PC-3 (cell line): ENCODE results near the gene CASP14.

Experiments used
- EZH2 ChIP-seq: fragments of 300-600 bp; sonication (generic); IDR thresholded peaks from one replicate; pipeline ENCODE4 v1.6.1; 2017; ENCODE audit warnings: antibody characterized with exemption, mild to moderate bottlenecking, low read length; ENCODE audit not compliant: unreplicated experiment
- TF ChIP-seq, protein P1 (sequence below): fragments of 300-600 bp; sonication (generic); conservative IDR thresholded peaks from 2 replicates; pipeline ENCODE4 v1.5.1; 2017; ENCODE audit warnings: antibody characterized with exemption, low read depth, mild to moderate bottlenecking, low read length

DNA sequence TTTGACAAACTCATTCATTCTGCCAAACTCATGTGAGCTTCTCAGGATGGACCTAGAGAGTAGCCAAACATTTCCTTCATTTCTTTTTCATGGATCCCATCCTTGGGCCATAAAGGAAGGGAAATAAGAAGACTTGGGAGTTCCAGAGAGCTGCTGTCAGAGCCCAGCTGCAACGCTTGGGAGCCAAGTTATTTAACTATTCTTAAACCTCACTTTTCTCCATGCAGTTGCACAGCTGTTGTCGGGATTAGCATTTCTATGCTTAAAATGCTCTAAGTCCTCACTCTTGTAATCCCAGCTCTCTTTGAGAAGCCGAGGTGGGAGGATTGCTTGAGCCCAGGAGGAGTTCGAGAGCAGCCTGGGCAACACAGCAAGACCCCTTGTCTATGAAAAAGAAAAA is 11.7 kb upstream of the CASP14 start:
- TF ChIP-seq, protein P1, sequence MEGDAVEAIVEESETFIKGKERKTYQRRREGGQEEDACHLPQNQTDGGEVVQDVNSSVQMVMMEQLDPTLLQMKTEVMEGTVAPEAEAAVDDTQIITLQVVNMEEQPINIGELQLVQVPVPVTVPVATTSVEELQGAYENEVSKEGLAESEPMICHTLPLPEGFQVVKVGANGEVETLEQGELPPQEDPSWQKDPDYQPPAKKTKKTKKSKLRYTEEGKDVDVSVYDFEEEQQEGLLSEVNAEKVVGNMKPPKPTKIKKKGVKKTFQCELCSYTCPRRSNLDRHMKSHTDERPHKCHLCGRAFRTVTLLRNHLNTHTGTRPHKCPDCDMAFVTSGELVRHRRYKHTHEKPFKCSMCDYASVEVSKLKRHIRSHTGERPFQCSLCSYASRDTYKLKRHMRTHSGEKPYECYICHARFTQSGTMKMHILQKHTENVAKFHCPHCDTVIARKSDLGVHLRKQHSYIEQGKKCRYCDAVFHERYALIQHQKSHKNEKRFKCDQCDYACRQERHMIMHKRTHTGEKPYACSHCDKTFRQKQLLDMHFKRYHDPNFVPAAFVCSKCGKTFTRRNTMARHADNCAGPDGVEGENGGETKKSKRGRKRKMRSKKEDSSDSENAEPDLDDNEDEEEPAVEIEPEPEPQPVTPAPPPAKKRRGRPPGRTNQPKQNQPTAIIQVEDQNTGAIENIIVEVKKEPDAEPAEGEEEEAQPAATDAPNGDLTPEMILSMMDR = no peak
- TF ChIP-seq EZH2 = no peak
